HCT116 (cell line): Measurements from ENCODE around the gene POC1B. TPM values are rescaled to one million over a fixed set of nuclear protein-coding genes. Genes with fewer than 3 reads are reported as not detected.

ENCODE experiments used
- ATAC-seq: fragments of 200-7000 bp; cut with Tn5 transposase; 2 replicates; pipeline ENCODE4 v1.9.1; 2020; ENCODE audit warnings: mild to moderate bottlenecking, moderate library complexity
- BruUV-seq: library from RNA; stranded (reverse); fragments of 400-500 nt; replicated peaks from 2 replicates; lab custom pipeline; 2021; lab: Mats Ljungman, UMichigan
- CTCF ChIA-PET: fragments of 300-600 bp; sonication (Branson Sonifier 250); formaldehyde crosslinking; loops from one replicate; lab custom pipeline; 2021; ENCODE audit warnings: antibody characterized with exemption; lab: Charles Lee
- POLR2A ChIA-PET: fragments of 300-600, 350-600 bp; sonication (Branson Sonifier 250); formaldehyde crosslinking; loops from one replicate; lab custom pipeline; 2021; ENCODE audit warnings: antibody characterized with exemption; lab: Charles Lee
- RAD21 ChIA-PET, 2 experiments: fragments of 300-600 bp; sonication (Branson Sonifier 250); formaldehyde crosslinking; loops; one replicate each; lab custom pipeline; 2023; ENCODE audit warnings: low total read pairs in 2 of 2; ENCODE audit not compliant: uncharacterized antibody in 2 of 2, unreplicated experiment in 2 of 2, low non-redundant PET in 1 of 2; lab: Charles Lee
- DNase-seq: peaks from one replicate; pipeline ENCODE4 v3.0.0-alpha.2; 2010; ENCODE audit warnings: low read depth, low spot score
- H2AFZ ChIP-seq: fragments of 200-600 bp; shearing (Covaris generic), sonication (generic); 2 replicates; pipeline ENCODE4 v1.6.1; 2017; ENCODE audit warnings: low read depth, mixed run types, mixed read lengths, antibody characterized with exemption, low read length; ENCODE audit not compliant: poor library complexity, severe bottlenecking
- H3K27ac ChIP-seq: 2 replicates; pipeline ENCODE4 v1.5.1; 2012; ENCODE audit warnings: low read depth, low read length
- H3K27me3 ChIP-seq: fragments of 200-600 bp; sonication (generic); 2 replicates; pipeline ENCODE4 v1.6.1; 2016; ENCODE audit warnings: mixed run types, low read length, mixed read lengths; ENCODE audit not compliant: insufficient read depth
- H3K36me3 ChIP-seq, 2 experiments: fragments of 200-500 bp in 1 of 2; fragments of 200-600 bp in 1 of 2; sonication (Bioruptor generic) in 1 of 2; sonication (generic) in 1 of 2; 2 replicates each; pipeline versions ENCODE4 v1.5.1 to v1.6.1; 2014 to 2016; ENCODE audit warnings: low read length in 2 of 2, inconsistent platforms in 1 of 2, mixed read lengths in 1 of 2, mixed run types in 1 of 2; ENCODE audit not compliant: insufficient read depth in 2 of 2, control insufficient read depth in 1 of 2
- H3K4me1 ChIP-seq, 2 experiments: fragments of 200-600 bp in 1 of 2; sonication (generic) in 1 of 2; 2 replicates each; pipeline versions ENCODE4 v1.5.1 to v1.6.1; 2012 to 2017; ENCODE audit warnings: low read length in 2 of 2, inconsistent platforms in 1 of 2, mild to moderate bottlenecking in 1 of 2, mixed read lengths in 1 of 2, mixed run types in 1 of 2, moderate library complexity in 1 of 2; ENCODE audit not compliant: insufficient read depth in 2 of 2, control insufficient read depth in 1 of 2
- H3K4me2 ChIP-seq: fragments of 200-600 bp; sonication (generic); 2 replicates; pipeline ENCODE4 v1.6.1; 2017; ENCODE audit warnings: mixed run types, low read length, mixed read lengths
- H3K4me3 ChIP-seq, 2 experiments: fragments of 200-600 bp in 1 of 2; sonication (generic) in 1 of 2; replicated peaks in 1 of 2; 2 replicates each; pipeline ENCODE4 v1.5.1; 2011 to 2016; ENCODE audit warnings: low read length in 2 of 2, control low read depth in 1 of 2, low read depth in 1 of 2, mild to moderate bottlenecking in 1 of 2, mixed read lengths in 1 of 2, mixed run types in 1 of 2
- H3K79me2 ChIP-seq: fragments of 200-600 bp; sonication (generic); 2 replicates; pipeline ENCODE4 v1.6.1; 2017; ENCODE audit warnings: mild to moderate bottlenecking, mixed run types, low read length, moderate library complexity, mixed read lengths; ENCODE audit not compliant: insufficient read depth
- H3K9ac ChIP-seq: fragments of 200-600 bp; sonication (generic); 2 replicates; pipeline ENCODE4 v1.6.1; 2016; ENCODE audit warnings: low read length, mixed read lengths
- H3K9me2 ChIP-seq: fragments of 200-600 bp; sonication (generic), shearing (Covaris generic); 2 replicates; pipeline ENCODE4 v1.6.1; 2017; ENCODE audit warnings: mixed run types, mild to moderate bottlenecking, moderate library complexity; ENCODE audit not compliant: insufficient read depth
- H3K9me3 ChIP-seq, 2 experiments: fragments of 200-500 bp in 1 of 2; fragments of 200-600 bp in 1 of 2; sonication (Bioruptor generic) in 1 of 2; sonication (generic) in 1 of 2; 2 replicates each; pipeline ENCODE4 v1.6.1; 2014 to 2017; ENCODE audit warnings: low read length in 2 of 2, mixed read lengths in 2 of 2, inconsistent platforms in 1 of 2, low read depth in 1 of 2, mild to moderate bottlenecking in 1 of 2, mixed run types in 1 of 2, moderate library complexity in 1 of 2; ENCODE audit not compliant: control insufficient read depth in 1 of 2, insufficient read depth in 1 of 2
- H4K20me1 ChIP-seq: fragments of 200-600 bp; sonication (generic), shearing (Covaris generic); 2 replicates; pipeline ENCODE4 v1.6.1; 2017; ENCODE audit warnings: mixed run types, mild to moderate bottlenecking, moderate library complexity; ENCODE audit not compliant: insufficient read depth
- EZH2 ChIP-seq: fragments of 200-600 bp; sonication (generic); IDR thresholded peaks from 2 replicates; pipeline ENCODE4 v1.6.1; 2017; ENCODE audit warnings: antibody characterized with exemption, mixed run types
- EZH2phosphoT487 ChIP-seq: fragments of 200-600 bp; IDR thresholded peaks from 2 replicates; pipeline ENCODE4 v1.6.1; 2018; ENCODE audit warnings: antibody characterized with exemption, borderline replicate concordance
- JUND ChIP-seq: IDR thresholded peaks from 2 replicates; pipeline ENCODE4 v1.6.1; 2012
- POLR2A ChIP-seq: IDR thresholded peaks from 2 replicates; pipeline ENCODE4 v1.7.0; 2011; ENCODE audit warnings: borderline replicate concordance; ENCODE audit not compliant: insufficient read depth, insufficient read length; ENCODE audit errors: extremely low read depth
- RAD21 ChIP-seq: IDR thresholded peaks from 2 replicates; pipeline ENCODE4 v1.6.1; 2012; ENCODE audit warnings: low read depth, mild to moderate bottlenecking
- SRF ChIP-seq: IDR thresholded peaks from 2 replicates; pipeline ENCODE4 v1.6.1; 2012; ENCODE audit warnings: low read depth
- YY1 ChIP-seq: IDR thresholded peaks from 2 replicates; pipeline ENCODE4 v1.6.1; 2011; ENCODE audit warnings: low read length, low read depth, moderate library complexity, mild to moderate bottlenecking; ENCODE audit not compliant: insufficient replicate concordance; ENCODE audit errors: extremely low read depth
- ZFX ChIP-seq: fragments of 450-650 bp; IDR thresholded peaks from 2 replicates; pipeline ENCODE4 v1.6.1; 2017
- intact Hi-C: fragments of 100-400 bp; cut with micrococcal nuclease; formaldehyde crosslinking; loops from 2 replicates; pipeline ENCODE4 v1.10.0; 2022
- total RNA-seq: library from RNA; stranded (reverse); gene quantifications from one replicate; pipeline ENCODE4 v1.2.1, GENCODE V29; 2021; ENCODE audit not compliant: unreplicated experiment
- TF ChIP-seq, protein P1 (sequence below): IDR thresholded peaks from 2 replicates; pipeline ENCODE4 v1.6.1; 2011; ENCODE audit warnings: mild to moderate bottlenecking, low read length, moderate library complexity; ENCODE audit not compliant: insufficient replicate concordance; ENCODE audit errors: extremely low read depth
- TF ChIP-seq, protein P2 (sequence below): IDR thresholded peaks from 2 replicates; pipeline ENCODE4 v1.6.1; 2012

Gene POC1B
- total RNA-seq, 1 experiment from 2014 or later: 14.3 TPM

DNA sequence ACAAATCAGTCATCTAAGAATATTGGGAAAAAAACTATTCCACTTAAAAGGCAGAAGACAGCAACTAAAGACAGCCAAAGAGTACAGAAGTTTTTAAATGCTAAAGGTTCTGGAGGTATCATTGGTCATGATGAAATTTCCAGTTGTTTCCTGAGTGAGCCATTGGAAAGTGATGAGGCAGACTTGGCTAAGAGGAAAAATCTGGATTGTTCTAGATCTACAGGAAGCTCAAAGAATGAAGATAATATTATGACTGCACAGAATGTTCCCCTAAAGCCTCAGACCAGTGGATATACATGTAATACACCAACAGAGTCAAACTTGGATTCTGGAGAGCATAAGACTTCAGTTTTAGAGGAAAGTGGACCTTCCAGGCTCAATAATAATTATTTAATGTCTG, 24.1 kb downstream of the POC1B start (continued):
- TF ChIP-seq EZH2phosphoT487 (no peak), EZH2 (no peak), JUND (no peak)
- TF ChIP-seq, protein P1, sequence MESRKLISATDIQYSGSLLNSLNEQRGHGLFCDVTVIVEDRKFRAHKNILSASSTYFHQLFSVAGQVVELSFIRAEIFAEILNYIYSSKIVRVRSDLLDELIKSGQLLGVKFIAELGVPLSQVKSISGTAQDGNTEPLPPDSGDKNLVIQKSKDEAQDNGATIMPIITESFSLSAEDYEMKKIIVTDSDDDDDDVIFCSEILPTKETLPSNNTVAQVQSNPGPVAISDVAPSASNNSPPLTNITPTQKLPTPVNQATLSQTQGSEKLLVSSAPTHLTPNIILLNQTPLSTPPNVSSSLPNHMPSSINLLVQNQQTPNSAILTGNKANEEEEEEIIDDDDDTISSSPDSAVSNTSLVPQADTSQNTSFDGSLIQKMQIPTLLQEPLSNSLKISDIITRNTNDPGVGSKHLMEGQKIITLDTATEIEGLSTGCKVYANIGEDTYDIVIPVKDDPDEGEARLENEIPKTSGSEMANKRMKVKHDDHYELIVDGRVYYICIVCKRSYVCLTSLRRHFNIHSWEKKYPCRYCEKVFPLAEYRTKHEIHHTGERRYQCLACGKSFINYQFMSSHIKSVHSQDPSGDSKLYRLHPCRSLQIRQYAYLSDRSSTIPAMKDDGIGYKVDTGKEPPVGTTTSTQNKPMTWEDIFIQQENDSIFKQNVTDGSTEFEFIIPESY: no peak

DNA sequence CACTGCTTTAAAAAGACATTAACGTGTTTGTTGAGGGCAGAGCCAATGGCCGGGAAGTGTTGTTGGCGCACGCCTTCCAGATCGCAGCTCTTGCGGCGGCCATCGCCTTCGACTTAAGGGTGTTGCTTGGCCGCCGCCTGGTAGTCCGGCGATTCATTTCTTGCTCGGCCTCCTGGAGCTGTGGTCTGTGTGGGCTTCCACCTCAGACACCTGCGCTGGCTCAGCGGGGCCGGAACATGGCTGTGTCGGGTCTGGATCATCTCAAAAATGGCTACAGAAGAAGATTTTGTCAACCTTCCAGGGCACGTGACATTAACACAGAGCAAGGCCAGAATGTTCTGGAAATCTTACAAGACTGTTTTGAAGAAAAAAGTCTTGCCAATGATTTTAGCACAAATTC, 26.0 kb downstream of the POC1B start:
- no TSS peak for BruUV-seq
- Histone ChIP-seq H3K36me3 (no peaks in the 10 kb centered on the region), H2AFZ (no peak overlapping the region), H3K4me3 (no peak overlapping the region), H3K27me3 (no peaks in the 10 kb centered on the region), H3K9ac (no peak overlapping the region), H3K9me2 (no peaks in the 10 kb centered on the region), H4K20me1 (no peaks in the 10 kb centered on the region), H3K79me2 (no peaks in the 10 kb centered on the region), H3K27ac (no peak overlapping the region), H3K4me1 (no peaks in the 10 kb centered on the region), H3K9me3 (no peaks in the 10 kb centered on the region), H3K4me2 (no peak overlapping the region)
- TF ChIP-seq SRF: no peak
- TF ChIP-seq, protein P2, sequence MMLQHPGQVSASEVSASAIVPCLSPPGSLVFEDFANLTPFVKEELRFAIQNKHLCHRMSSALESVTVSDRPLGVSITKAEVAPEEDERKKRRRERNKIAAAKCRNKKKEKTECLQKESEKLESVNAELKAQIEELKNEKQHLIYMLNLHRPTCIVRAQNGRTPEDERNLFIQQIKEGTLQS: no peak
- TF ChIP-seq ZFX: no peak
- TF ChIP-seq RAD21: no peak
- TF ChIP-seq POLR2A: no peak
- TF ChIP-seq YY1: no peak
- DNase-seq: no peak
- ChIA-PET CTCF (no interaction called here), RAD21 (no interaction called here), POLR2A (no interaction called here)
- intact Hi-C loops: no loop called here
- no peak for ATAC-seq
